GM12878 (cell line): ENCODE measurements around the gene PPP2R3A.

Experiments used
- MTA3 ChIP-seq: IDR thresholded peaks from 2 replicates; pipeline ENCODE4 v1.6.1; 2012; ENCODE audit warnings: low read length, inconsistent platforms, borderline replicate concordance
- TF ChIP-seq, protein P1 (sequence below): IDR thresholded peaks from 2 replicates; pipeline ENCODE4 v1.6.1; 2011; ENCODE audit warnings: low read depth, low read length, improper control_type of control experiment, borderline replicate concordance

DNA sequence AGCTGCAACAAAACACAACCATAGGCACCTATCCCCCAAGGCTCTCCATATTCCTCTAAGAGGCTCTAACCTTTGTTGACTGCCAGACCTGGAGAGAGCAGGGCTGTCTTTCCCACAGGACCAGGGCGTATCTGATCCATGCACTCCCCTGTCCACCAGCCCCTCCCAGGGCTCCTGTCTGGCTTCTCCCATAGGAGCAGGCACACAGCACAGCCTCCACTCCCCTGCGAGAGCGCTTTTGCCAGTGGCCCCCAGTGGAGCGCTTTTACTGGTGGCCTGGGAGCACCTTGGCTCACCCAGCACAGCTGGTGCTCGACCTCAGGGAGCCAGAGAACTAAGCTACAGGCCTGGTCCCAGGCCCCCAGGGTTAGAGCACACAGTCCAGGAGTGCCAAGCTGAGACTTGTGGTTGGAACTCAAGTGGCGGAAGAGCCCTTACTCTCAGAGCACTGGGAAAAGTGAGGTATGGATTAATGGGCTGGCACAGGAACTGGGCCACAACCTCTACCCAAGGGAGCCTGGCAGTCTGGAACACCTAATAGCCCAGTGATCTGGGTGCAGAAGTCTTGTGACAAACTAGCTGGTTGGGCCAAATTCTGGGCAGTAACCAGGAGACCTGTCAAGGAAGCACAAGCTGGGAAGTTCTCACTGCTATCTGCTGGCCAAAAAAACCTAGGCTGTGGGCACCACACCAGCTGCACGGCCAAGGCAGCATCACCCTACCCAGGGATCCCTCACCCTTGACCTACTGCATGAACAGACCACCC lies 79.6 kb downstream of the PPP2R3A start:
- TF ChIP-seq, protein P1, sequence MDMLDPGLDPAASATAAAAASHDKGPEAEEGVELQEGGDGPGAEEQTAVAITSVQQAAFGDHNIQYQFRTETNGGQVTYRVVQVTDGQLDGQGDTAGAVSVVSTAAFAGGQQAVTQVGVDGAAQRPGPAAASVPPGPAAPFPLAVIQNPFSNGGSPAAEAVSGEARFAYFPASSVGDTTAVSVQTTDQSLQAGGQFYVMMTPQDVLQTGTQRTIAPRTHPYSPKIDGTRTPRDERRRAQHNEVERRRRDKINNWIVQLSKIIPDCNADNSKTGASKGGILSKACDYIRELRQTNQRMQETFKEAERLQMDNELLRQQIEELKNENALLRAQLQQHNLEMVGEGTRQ: no peak
- no peak for TF ChIP-seq MTA3
